Measurements from ENCODE around the gene ANXA3. TPM values are rescaled to one million over a fixed set of nuclear protein-coding genes. Genes with fewer than 3 reads are reported as not detected.

Gene ANXA3
- total and polyA plus RNA-seq, 2 donors (not counting 3 experiments of a cell fraction or from before 2014, with no cell fraction given): 52.9 to 78.4 TPM

GRCh38 chr4:78606035-78606434 lies 54.5 kb downstream of the ANXA3 start:
- no peak overlapping the region for H3K27ac ChIP-seq (ENCODE audit: insufficient read depth, low read depth, low read length)
- dilution Hi-C loops (cut with MboI; ENCODE audit: extremely low pct_ligation_motif_present, low sequenced_read_pairs) (loop anchor here (25.0 kb wide), 1 partner anchor 256 kb away; no protein-coding TSS in a partner anchor), intact Hi-C loops (cut with micrococcal nuclease) (no loop called here)
- POLR2A ChIA-PET: no interaction called here
- CTCF ChIA-PET: interaction anchor here (1.2 kb wide), 1 partner anchor 258 kb away, joined by 3 read pairs; no protein-coding TSS in a partner anchor
- no peak overlapping the region for H3K4me2 ChIP-seq (ENCODE audit: insufficient read depth, low read length)
- DNase-seq (ENCODE audit: low read depth, low spot score) (no peak), FAIRE-seq (no peak)
- peaks cover 9% of the 10 kb centered on the region in 2 experiments for H3K36me3 ChIP-seq (ENCODE audit: control insufficient read depth in 2 of 2, extremely low read depth in 1 of 2, insufficient read depth in 2 of 2, low read length in 2 of 2)
- H3K79me2 ChIP-seq (ENCODE audit: control insufficient read depth, insufficient read depth, low read length): no peaks in the 10 kb centered on the region
- no peak overlapping the region for H3K9ac ChIP-seq (replicated peaks; ENCODE audit: extremely low read depth, insufficient read depth, low read length)
- no peaks in the 10 kb centered on the region for H3K9me3 ChIP-seq (replicated peaks; ENCODE audit: control insufficient read depth, insufficient read depth, low read length)
- TF ChIP-seq GATA2 (IDR thresholded peaks at IDR 0.05; ENCODE audit: insufficient read depth, insufficient read length, low read depth, low read length) (no peak), MYC (IDR thresholded peaks at IDR 0.05; ENCODE audit: low read depth, low read length) (no peak), POLR2AphosphoS5 (IDR thresholded peaks at IDR 0.05; ENCODE audit: insufficient read depth, low read depth, low read length) (no peak), FOS (IDR thresholded peaks at IDR 0.05; ENCODE audit: borderline replicate concordance, insufficient read depth, low read length) (no peak), MAX (IDR thresholded peaks at IDR 0.05; ENCODE audit: insufficient read depth, insufficient read length) (no peak), POLR2A (IDR thresholded peaks at IDR 0.05; ENCODE audit: low read depth, low read length) (no peak), CTCF (IDR thresholded peaks at IDR 0.05; ENCODE audit: extremely low read depth in 1 of 2, insufficient read depth in 1 of 2, low read depth in 1 of 2, low read length in 2 of 2) (no peak), EZH2 (IDR thresholded peaks at IDR 0.05; ENCODE audit: borderline replicate concordance, low read depth, low read length, severe bottlenecking) (no peak)
- H4K20me1 ChIP-seq (replicated peaks; ENCODE audit: control insufficient read depth, extremely low read depth, insufficient read depth, low read length): no peaks in the 10 kb centered on the region
- no peaks in the 10 kb centered on the region for H3K9me1 ChIP-seq (replicated peaks; ENCODE audit: control insufficient read depth, extremely low read depth, insufficient read depth, low read length)
- H3K4me1 ChIP-seq (ENCODE audit: control insufficient read depth, extremely low read depth, insufficient read depth, low read length): no peaks in the 10 kb centered on the region
- no peak overlapping the region for H2AFZ ChIP-seq (ENCODE audit: low read depth, low read length)
- BruUV-seq (replicated peaks): no TSS peak
- H3K27me3 ChIP-seq (ENCODE audit: control insufficient read depth in 2 of 2, insufficient read depth in 2 of 2, low read length in 2 of 2): no peaks in the 10 kb centered on the region
- no peak overlapping the region for H3K4me3 ChIP-seq (replicated peaks in 1 of 3; ENCODE audit: insufficient read depth in 1 of 3, low read depth in 1 of 3, low read length in 3 of 3)
